Ovary (tissue), 3 donors: ENCODE results near the gene NIPBL.

Source experiments
- CTCF ChIP-seq, 3 donors: fragments of 450-650 bp in 2 of 3; fragments of 200-600 bp in 1 of 3; IDR thresholded peaks; one replicate each; pipeline versions ENCODE4 v1.5.1 to v1.8.0; 2016 to 2022; ENCODE audit warnings: antibody characterized with exemption in 3 of 3, mild to moderate bottlenecking in 1 of 3
- EP300 ChIP-seq: sonication (generic); formaldehyde crosslinking; IDR thresholded peaks from one replicate; pipeline ENCODE4 v1.6.1; 2017; ENCODE audit warnings: antibody characterized with exemption
- POLR2A ChIP-seq: fragments of 450-650 bp; IDR thresholded peaks from one replicate; pipeline ENCODE4 v1.6.1; 2017; ENCODE audit warnings: antibody characterized with exemption, mild to moderate bottlenecking, moderate library complexity
- donor health status: DM: no; HTN: no; CAD: no.

GRCh38 chr5:37043693-37044092 lies 167.1 kb downstream of the NIPBL start:
- TF ChIP-seq CTCF (IDR thresholded peaks at IDR 0.05) (no peak), POLR2A (no peak), EP300 (no peak)
